NCI-H2227 (cell line): ENCODE measurements around the gene ZAR1L.
A peak's percentile ranks its signal among the peaks of the same experiment; 100 is the strongest.
"Not testable (repeated sequence)": the region's sequence is repeated elsewhere in the genome, so short reads cannot be mapped to it uniquely, and the experiment has no call there.

Experiments used
- DNase-seq: peaks from one replicate; lab custom pipeline; 2025; ENCODE audit not compliant: unreplicated experiment; lab: John Stamatoyannopoulos, UW

Gene ZAR1L, protein sequence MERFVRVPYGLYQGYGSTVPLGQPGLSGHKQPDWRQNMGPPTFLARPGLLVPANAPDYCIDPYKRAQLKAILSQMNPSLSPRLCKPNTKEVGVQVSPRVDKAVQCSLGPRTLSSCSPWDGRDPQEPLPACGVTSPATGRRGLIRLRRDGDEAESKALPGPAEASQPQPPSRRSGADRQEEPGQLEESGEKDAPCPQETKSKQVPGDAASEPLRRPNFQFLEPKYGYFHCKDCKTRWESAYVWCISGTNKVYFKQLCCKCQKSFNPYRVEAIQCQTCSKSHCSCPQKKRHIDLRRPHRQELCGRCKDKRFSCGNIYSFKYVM

DNA sequence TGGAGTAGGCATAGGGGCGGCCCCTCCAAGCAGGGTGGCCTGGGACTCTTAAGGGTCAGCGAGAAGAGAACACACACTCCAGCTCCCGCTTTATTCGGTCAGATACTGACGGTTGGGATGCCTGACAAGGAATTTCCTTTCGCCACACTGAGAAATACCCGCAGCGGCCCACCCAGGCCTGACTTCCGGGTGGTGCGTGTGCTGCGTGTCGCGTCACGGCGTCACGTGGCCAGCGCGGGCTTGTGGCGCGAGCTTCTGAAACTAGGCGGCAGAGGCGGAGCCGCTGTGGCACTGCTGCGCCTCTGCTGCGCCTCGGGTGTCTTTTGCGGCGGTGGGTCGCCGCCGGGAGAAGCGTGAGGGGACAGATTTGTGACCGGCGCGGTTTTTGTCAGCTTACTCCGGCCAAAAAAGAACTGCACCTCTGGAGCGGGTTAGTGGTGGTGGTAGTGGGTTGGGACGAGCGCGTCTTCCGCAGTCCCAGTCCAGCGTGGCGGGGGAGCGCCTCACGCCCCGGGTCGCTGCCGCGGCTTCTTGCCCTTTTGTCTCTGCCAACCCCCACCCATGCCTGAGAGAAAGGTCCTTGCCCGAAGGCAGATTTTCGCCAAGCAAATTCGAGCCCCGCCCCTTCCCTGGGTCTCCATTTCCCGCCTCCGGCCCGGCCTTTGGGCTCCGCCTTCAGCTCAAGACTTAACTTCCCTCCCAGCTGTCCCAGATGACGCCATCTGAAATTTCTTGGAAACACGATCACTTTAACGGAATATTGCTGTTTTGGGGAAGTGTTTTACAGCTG, at the start of gene ZAR1L, which contains the start of gene BRCA2:
Gene ZAR1L (minus strand): TSS at position 126 of the 790 bp plus-strand sequence. CDS start 3,438 bp downstream, outside the sequence.
Gene BRCA2 (plus strand): TSS at position 271 of the 790 bp plus-strand sequence. CDS start 953 bp downstream, outside the sequence.
- peak; percentile 91 for DNase-seq

GRCh38 chr13:32362574-32362973, 47.4 kb upstream of the ZAR1L start:
- DNase-seq = no peak

DNA sequence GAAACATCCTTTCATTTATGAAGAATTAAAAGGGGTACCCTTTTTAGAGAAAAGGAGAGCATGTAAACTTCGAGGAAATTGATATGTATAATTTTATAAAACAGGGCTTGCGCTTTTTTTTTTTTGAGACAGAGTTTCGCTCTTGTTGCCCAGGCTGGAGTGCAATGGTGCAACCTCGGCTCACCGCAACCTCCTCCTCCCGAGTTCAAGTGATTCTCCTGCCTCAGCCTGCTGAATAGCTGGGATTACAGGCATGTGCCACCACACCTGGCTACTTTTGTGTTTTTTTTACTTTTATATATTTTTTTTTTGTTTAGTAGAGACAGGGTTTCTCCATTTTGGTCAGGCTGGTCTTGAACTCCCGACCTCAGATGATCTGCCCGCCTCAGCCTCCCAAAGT, 40.8 kb upstream of the ZAR1L start:
- DNase-seq = not testable (repeated sequence)

DNA sequence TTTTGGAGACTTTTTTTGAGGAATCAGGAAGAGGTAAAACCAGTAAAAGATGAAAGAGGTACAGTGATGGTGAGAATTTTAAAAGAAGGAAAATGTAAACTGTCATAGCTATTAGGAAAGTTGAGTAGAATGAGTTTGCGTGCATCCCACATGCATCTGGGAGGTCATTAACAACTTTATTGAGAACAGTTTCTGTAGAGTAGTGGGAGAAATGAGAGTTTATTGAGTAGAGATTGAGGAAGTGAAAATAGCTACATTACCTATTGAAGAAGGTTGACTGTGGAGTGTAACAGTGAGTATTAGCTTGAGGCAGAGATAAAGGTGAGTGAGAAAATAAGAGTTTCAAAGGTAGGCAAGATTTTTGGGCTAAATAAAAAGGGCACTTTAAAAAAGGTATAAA, 38.9 kb upstream of the ZAR1L start:
- DNase-seq = no peak

GRCh38 chr13:32350839-32351441, 35.8 kb upstream of the ZAR1L start:
- not testable (repeated sequence) for DNase-seq

DNA sequence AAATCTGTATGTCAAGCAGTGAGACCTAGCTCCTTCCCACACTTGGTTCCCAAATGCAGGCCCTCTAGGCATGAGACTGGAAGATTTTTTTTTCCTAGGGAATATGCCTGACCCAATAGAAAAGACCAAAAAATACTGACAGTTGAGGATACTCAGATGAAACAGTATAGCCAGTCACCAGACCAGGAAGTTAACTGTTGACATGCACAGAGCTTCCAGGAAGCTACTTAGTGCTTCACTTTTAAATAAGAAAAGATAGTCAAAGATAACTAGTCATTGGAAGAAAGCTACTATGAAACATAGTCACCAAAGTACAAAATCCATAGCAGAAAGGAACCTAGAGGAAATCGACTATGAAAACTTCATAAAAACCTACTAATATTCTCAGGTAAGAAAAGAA, 32.5 kb upstream of the ZAR1L start:
- DNase-seq = no peak

DNA sequence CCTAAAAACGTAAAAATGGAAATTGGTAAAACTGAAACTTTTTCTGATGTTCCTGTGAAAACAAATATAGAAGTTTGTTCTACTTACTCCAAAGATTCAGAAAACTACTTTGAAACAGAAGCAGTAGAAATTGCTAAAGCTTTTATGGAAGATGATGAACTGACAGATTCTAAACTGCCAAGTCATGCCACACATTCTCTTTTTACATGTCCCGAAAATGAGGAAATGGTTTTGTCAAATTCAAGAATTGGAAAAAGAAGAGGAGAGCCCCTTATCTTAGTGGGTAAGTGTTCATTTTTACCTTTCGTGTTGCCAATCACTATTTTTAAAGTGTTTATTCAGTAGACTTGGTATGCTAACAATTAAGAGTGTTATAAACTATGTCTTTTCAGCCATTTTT, 25.8 kb upstream of the ZAR1L start:
- no peak for DNase-seq

DNA sequence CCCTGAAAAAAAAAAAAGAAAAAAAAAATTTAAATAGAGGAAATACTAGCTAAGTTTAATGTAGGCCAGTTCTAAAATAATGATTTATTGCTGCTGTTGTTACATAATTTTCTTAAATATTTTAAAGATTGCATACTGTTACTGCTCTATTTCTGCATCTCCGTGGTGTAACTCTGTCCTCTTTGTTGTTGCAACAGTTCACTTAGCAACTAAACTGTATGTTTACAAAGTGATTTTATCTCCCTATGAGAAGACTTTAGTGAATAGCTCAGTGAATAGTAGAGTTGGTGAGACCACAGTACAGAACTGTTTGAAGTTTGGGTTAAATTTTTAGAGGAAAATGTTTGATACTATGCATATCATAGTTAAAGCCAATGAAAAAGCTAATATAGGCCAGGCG, 19.5 kb upstream of the ZAR1L start:
- DNase-seq = no peak

DNA sequence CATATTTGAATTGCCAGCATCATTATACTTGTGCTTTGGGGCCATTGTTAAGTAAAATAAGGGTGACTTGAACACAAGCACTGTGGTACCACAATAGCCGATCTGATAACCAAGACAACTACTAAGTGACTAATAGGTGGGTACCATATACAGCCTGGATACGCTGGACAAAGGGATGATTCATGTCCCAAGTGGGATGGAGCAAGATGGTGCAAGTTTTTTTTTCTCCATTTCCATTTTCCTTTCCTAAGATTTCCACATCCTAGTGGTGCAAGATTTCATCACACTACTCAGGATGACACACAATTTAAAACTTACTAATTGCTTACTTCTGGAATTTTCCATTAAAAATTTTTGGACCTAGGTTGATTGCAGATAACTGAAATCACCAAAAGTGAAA, 15.3 kb upstream of the ZAR1L start:
- DNase-seq = no peak

DNA sequence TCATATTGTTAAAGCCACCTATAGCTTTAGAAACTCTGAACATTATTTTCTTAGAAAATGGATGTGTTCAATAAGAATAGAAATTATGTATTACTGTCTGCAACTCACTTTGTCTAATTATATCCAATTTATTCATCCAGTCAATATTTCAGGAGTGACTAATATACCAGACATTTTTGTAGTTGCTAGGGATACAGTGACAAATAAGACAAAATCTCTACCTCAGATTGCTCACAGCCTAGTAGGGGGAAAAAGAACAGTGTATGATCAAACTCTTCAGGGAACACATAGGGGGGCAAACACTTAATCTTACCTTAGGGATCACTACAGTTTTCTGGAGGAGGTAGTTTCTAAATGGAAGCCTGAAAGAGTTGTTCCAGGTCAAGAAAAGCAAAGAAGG, 8.7 kb upstream of the ZAR1L start:
- no peak for DNase-seq

DNA sequence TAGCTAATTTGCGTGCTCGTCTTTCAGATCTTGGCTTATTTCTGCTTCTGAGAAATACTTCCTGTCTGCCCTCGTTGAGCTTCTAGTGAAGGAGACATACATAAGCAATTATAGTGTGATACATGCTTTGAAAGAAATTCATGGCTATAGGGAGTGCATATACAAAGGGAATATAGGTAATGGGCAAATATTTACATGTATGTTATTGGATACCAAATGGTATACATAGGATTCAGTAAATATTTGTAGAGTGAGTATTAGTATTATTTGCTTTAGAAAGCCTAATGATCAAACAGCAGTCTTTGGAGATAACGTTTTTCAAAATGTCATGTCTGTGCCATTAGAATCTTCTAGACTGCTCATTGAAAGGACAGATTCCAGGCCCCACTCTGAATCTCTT, 5.4 kb upstream of the ZAR1L start:
- no peak for DNase-seq

DNA sequence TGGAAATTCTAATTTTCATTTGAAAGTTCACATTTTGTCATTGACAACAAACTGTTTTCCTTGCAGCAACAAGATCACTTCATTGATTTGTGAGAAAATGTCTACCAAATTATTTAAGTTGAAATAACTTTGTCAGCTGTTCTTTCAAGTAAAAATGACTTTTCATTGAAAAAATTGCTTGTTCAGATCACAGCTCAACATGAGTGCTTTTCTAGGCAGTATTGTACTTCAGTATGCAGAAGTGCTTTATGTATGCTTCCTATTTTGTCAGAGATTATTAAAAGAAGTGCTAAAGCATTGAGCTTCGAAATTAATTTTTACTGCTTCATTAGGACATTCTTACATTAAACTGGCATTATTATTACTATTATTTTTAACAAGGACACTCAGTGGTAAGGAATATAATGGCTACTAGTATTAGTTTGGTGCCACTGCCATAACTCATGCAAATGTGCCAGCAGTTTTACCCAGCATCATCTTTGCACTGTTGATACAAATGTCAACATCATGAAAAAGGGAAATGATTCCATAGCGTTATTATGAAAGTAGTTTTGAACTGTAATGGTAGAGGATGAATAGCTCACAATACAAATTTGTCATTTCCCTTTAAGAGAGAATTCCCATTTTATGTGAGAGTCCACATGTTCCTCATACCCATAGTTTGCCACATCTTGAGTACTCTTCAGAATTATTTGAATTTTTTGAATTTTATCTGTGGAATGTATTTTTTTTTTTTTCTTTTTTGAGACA, 2.7 kb upstream of the ZAR1L start:
- no peak for DNase-seq

DNA sequence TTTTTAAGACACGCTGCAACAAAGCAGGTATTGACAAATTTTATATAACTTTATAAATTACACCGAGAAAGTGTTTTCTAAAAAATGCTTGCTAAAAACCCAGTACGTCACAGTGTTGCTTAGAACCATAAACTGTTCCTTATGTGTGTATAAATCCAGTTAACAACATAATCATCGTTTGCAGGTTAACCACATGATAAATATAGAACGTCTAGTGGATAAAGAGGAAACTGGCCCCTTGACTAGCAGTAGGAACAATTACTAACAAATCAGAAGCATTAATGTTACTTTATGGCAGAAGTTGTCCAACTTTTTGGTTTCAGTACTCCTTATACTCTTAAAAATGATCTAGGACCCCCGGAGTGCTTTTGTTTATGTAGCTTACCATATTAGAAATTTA, 1.3 kb upstream of the ZAR1L start:
- DNase-seq = no peak

DNA sequence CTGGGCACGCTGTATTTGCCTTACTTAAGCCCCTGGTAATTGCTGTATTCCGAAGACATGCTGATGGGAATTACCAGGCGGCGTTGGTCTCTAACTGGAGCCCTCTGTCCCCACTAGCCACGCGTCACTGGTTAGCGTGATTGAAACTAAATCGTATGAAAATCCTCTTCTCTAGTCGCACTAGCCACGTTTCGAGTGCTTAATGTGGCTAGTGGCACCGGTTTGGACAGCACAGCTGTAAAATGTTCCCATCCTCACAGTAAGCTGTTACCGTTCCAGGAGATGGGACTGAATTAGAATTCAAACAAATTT, 821 bp upstream of the ZAR1L start:
- peak; percentile 64 for DNase-seq

DNA sequence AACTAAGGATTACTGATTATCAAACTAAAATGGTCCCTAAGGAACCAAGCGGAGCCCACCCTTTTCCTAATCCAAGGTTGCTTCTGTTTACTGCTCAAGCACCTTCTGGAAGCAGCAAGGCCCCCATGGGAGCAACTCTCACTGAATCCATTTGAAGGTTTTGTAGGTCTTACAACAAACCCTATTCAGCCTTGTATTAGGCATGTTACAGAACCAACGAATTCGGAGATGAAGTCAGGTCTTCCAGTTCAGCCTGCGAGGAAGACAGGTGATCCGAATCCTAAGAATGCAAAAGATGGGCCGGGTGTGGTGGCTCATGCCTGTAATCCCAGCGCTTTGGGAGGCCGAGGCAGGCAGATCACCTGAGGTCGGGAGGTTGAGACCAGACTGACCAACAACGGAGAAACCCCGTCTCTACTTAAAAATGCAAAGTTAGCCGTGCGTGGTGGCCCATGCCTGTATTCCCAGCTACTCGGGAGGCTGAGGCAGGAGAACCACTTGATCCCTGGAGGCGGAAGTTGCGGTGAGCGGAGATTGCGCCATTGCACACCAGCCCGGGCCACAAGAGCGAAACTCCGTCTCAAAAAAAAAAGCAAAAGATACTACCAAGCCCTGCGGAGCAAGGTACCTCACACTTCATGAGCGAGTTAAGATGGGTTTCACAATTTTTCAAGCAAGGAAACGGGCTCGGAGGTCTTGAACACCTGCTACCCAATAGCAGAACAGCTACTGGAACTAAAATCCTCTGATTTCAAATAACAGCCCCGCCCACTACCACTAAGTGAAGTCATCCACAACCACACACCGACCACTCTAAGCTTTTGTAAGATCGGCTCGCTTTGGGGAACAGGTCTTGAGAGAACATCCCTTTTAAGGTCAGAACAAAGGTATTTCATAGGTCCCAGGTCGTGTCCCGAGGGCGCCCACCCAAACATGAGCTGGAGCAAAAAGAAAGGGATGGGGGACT, 609 bp downstream of the ZAR1L start:
- peak; percentile 59 for DNase-seq

GRCh38 chr13:32311188-32311897, 3.8 kb downstream of the ZAR1L start:
- no peak for DNase-seq

- DNase-seq = peak; percentile 30
Measured at GRCh38 chr13:32310134-32310706, 4.9 kb downstream of the ZAR1L start.

- DNase-seq = no peak
Measured at GRCh38 chr13:32309312-32310133, 5.6 kb downstream of the ZAR1L start.
